Rectal smooth muscle tissue (tissue), 1 donor: ENCODE results near the gene TGM4.
"Not testable (repeated sequence)": the region's sequence is repeated elsewhere in the genome, so short reads cannot be mapped to it uniquely, and the experiment has no call there.

Experiments
- H3K27ac ChIP-seq: one replicate; pipeline ENCODE4 v1.7.0; 2013; ENCODE audit warnings: low read depth, low read length, inconsistent platforms
- H3K27me3 ChIP-seq: one replicate; pipeline ENCODE4 v1.7.0; 2013; ENCODE audit warnings: low read length; ENCODE audit not compliant: control insufficient read depth, insufficient read depth
- H3K36me3 ChIP-seq: one replicate; pipeline ENCODE4 v1.7.0; 2013; ENCODE audit warnings: low read length; ENCODE audit not compliant: control insufficient read depth, insufficient read depth
- H3K4me1 ChIP-seq: one replicate; pipeline ENCODE4 v1.7.0; 2013; ENCODE audit warnings: low read length; ENCODE audit not compliant: control insufficient read depth, insufficient read depth
- H3K4me3 ChIP-seq: one replicate; pipeline ENCODE4 v1.7.0; 2013; ENCODE audit warnings: low read length
- H3K9ac ChIP-seq: one replicate; pipeline ENCODE4 v1.7.0; 2013; ENCODE audit warnings: low read length

TGM4 gene

GRCh38 chr3:44874308-44874707, at the start of gene TGM4:
Gene TGM4, plus strand, starts transcription at chr3:44874608. Its CDS starts 71 bp downstream, at chr3:44874679.
- H3K36me3 ChIP-seq = no peaks in the 10 kb centered on the region
- H3K9ac ChIP-seq = no peak within 1 kb of the TSS
- H3K4me3 ChIP-seq = no peak within 1 kb of the TSS
- H3K27ac ChIP-seq = no peak within 1 kb of the TSS
- H3K27me3 ChIP-seq = no peaks in the 10 kb centered on the region
- no peaks in the 10 kb centered on the region for H3K4me1 ChIP-seq

DNA sequence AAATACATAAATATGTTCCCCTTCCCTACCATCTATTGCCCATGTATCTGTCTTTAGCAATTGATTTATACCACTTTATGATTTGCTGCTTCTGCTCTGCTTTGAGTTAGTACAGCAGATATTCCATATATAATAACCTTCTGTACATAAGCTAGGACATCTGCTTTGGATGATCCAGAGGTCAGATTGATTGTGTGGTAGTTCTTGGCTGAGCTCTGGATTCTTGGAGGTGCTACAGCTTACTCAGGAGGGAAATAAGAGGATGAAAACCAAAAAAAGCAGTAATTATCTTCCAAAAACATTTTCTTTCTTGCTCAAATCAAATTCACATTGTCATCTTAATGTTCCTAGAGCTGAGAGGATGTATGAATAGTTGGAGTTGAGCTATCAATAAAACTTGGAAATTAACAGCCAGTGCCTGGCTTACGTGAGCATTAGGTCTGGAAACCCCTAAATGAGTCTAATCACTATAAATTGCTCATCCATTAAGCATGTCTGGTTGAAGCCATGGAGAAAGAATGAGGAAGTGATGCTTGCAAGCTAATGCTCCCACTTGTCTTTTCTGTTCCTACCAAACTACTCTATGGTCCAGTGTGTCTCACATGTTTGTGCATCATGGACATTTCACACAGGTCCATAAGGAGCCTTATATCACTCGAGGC, 49.0 kb upstream of the TGM4 start:
- H3K27me3 ChIP-seq = no peaks in the 10 kb centered on the region
- no peaks in the 10 kb centered on the region for H3K4me1 ChIP-seq
- no peak overlapping the region for H3K9ac ChIP-seq
- H3K36me3 ChIP-seq = no peaks in the 10 kb centered on the region
- H3K4me3 ChIP-seq = no peak overlapping the region
- no peak overlapping the region for H3K27ac ChIP-seq

GRCh38 chr3:44827196-44827595, 47.2 kb upstream of the TGM4 start:
- Histone ChIP-seq H3K36me3 (no peaks in the 10 kb centered on the region), H3K27me3 (no peaks in the 10 kb centered on the region)

GRCh38 chr3:44831232-44831631, 43.2 kb upstream of the TGM4 start:
- no peak overlapping the region for H3K9ac ChIP-seq
- no peaks in the 10 kb centered on the region for H3K4me1 ChIP-seq
- no peaks in the 10 kb centered on the region for H3K36me3 ChIP-seq
- H3K4me3 ChIP-seq = no peak overlapping the region
- H3K27ac ChIP-seq = no peak overlapping the region
- H3K27me3 ChIP-seq = no peaks in the 10 kb centered on the region

More at GRCh38 chr3:44827196-44827595, 47.2 kb upstream of the TGM4 start:
- Histone ChIP-seq H3K4me1 (no peaks in the 10 kb centered on the region), H3K27ac (no peak overlapping the region), H3K4me3 (no peak overlapping the region), H3K9ac (no peak overlapping the region)

DNA sequence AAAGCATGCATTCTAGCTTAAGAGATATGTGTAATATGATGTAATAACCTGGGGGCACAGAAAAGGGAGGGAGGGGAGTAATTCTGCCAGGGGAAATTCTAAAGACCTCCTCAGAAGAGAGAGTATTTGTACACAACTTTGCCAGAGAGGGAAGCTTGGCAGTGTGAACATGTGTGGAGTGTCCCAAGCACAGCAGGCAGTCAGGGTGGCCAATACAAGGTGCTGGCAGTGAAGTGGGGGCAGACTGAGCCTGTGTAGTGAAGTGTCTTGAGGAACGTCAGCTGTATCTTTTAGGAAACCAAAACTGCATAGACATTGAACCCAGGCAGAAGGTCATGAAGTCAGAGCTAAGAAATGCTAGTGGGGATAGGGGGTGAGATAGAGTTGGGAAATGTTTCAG, 42.4 kb upstream of the TGM4 start:
- no peak overlapping the region for H3K27ac ChIP-seq
- H3K27me3 ChIP-seq = no peaks in the 10 kb centered on the region
- no peak overlapping the region for H3K4me3 ChIP-seq
- H3K9ac ChIP-seq = no peak overlapping the region
- no peaks in the 10 kb centered on the region for H3K36me3 ChIP-seq
- no peaks in the 10 kb centered on the region for H3K4me1 ChIP-seq

DNA sequence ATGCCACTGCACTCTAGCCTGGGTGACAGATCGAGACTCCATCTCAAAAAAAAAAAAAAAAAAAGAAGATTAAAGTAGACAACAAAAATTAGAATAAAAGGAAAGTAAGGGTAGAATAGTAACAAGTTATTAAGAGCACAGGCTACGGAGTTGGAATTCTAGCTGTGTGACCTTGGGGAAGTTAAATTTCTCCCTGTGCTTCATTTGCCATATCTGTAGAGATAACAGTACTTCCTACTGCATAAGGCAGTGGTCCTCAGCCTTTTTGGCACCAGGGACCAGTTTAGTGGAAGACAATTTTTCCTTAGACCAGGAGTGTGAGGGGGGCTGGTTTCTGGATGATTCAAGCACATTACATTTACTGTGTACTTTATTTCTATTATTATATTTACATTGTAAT, 41.4 kb upstream of the TGM4 start:
- Histone ChIP-seq H3K4me1 (no peaks in the 10 kb centered on the region), H3K27me3 (no peaks in the 10 kb centered on the region), H3K4me3 (no peak overlapping the region), H3K9ac (no peak overlapping the region), H3K36me3 (no peaks in the 10 kb centered on the region), H3K27ac (no peak overlapping the region)

- H3K27me3 ChIP-seq = no peaks in the 10 kb centered on the region
- no peak overlapping the region for H3K4me3 ChIP-seq
- H3K9ac ChIP-seq = no peak overlapping the region
- H3K27ac ChIP-seq = no peak overlapping the region
- H3K4me1 ChIP-seq = no peaks in the 10 kb centered on the region
- no peaks in the 10 kb centered on the region for H3K36me3 ChIP-seq
Observed at GRCh38 chr3:44833394-44833793, 41.0 kb upstream of the TGM4 start.

DNA sequence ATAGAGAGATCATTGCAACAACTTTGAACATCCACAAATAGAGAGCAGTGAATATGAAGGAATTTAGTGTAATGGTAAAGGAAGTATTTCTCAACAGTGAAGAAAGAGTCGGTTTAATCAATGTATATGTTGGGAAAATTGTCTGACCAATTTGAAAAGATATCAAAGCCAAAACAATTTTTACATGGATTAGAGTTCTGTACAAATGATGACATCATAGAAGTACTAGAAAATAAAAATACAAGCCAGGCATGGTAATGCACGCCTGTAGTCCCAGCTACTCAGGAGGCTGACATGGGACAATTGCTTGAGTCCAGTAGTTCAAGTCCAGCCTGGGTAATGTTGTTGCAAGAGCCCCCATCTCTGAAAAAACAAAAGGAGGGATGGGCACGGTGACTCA, 38.7 kb upstream of the TGM4 start:
- no peak overlapping the region for H3K4me3 ChIP-seq
- H3K36me3 ChIP-seq = no peaks in the 10 kb centered on the region
- H3K4me1 ChIP-seq = no peaks in the 10 kb centered on the region
- H3K9ac ChIP-seq = no peak overlapping the region
- no peak overlapping the region for H3K27ac ChIP-seq
- no peaks in the 10 kb centered on the region for H3K27me3 ChIP-seq

- Histone ChIP-seq H3K27me3 (no peaks in the 10 kb centered on the region), H3K4me3 (no peak overlapping the region), H3K9ac (no peak overlapping the region), H3K36me3 (no peaks in the 10 kb centered on the region), H3K4me1 (peaks cover 5% of the 10 kb centered on the region), H3K27ac (no peak overlapping the region)
Observed at GRCh38 chr3:44842376-44842775, 32.0 kb upstream of the TGM4 start.

DNA sequence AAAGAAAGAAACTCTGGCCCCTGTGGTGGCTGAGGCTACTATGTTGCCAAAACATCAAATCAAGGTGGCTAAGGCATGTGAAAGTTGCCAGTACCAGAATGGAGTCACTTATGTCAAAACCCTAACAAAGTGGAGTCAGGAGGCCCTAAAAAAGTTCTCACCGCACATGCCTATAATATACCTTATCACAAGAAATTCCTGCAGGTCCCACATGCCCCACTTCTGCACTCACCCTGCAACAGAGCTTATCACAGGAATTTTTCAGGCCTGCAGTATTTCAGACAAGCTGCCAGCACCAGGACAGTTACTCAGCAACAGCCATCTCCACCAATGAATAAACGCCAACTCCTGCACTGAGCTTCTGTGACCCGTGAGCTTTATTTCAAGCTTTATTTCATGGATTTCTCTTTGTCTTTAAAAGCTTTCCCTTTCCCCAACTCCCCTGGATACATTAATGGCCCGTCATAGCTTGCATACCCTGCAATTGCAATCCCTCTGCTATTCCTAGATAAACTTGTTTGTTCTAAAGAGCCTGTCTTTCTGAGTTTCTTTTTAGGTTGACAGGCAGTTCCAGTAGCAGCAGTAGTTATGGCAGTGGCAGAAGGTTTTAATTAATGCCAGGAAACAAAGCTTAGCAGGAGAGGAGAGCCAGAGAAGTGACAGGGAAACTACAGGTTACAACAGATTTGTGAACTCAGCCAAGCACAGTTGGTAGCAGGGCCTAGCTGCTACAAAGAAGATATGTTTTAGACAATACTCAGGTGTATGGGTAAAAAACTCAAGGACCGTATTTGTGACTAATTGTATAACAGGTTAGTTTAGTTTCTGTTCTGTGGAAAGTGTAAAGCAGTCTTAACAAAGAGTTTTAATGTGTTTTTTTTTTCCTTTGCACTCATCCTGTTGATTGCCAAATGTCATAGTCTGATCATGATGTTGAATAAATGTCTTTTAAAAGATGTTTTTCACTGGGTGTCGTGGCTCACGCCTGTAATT, 28.6 kb upstream of the TGM4 start:
- no peaks in the 10 kb centered on the region for H3K27me3 ChIP-seq
- H3K4me3 ChIP-seq = no peak overlapping the region
- H3K36me3 ChIP-seq = no peaks in the 10 kb centered on the region
- H3K9ac ChIP-seq = no peak overlapping the region
- H3K27ac ChIP-seq = peak overlapping the region; percentile 40
- H3K4me1 ChIP-seq = peaks cover 5% of the 10 kb centered on the region

- H3K27me3 ChIP-seq = no peaks in the 10 kb centered on the region
- no peak overlapping the region for H3K9ac ChIP-seq
- no peak overlapping the region for H3K27ac ChIP-seq
- no peaks in the 10 kb centered on the region for H3K36me3 ChIP-seq
- H3K4me3 ChIP-seq = no peak overlapping the region
- H3K4me1 ChIP-seq = peaks cover 5% of the 10 kb centered on the region
Observed at GRCh38 chr3:44848634-44849033, 25.8 kb upstream of the TGM4 start.

DNA sequence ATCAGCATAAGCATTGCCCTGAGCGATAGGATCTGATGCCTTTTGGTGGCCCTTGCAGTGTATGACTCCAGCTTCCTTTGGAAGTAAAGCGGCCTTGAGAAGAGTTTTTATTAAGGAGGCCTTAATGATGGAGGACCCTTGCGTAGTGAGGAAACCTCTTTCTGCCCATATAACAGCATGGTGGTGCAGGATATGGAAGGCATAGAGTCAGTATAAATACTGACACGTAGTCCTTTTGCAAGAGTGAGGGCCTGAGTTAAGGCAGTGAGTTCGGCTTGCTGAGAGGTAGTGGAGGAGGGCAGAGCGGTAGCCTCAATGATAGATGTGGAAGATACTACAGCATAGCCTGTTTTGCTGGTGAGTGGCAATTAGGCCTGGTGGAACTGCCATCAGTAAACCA, 17.7 kb upstream of the TGM4 start:
- H3K27ac ChIP-seq, H3K36me3 ChIP-seq, H3K4me1 ChIP-seq, H3K27me3 ChIP-seq, H3K9ac ChIP-seq, H3K4me3 ChIP-seq: not testable (repeated sequence)
